ENCODE data around the gene SYNPO2L. TPM values are rescaled to one million over a fixed set of nuclear protein-coding genes. Genes with fewer than 3 reads are reported as not detected.
A peak's percentile ranks its signal among the peaks of the same experiment; 100 is the strongest.
"Not testable (repeated sequence)": the region's sequence is repeated elsewhere in the genome, so short reads cannot be mapped to it uniquely, and the experiment has no call there.

Gene SYNPO2L
- total RNA-seq, 1 donor from 2014 or later, result 0.05 TPM

DNA sequence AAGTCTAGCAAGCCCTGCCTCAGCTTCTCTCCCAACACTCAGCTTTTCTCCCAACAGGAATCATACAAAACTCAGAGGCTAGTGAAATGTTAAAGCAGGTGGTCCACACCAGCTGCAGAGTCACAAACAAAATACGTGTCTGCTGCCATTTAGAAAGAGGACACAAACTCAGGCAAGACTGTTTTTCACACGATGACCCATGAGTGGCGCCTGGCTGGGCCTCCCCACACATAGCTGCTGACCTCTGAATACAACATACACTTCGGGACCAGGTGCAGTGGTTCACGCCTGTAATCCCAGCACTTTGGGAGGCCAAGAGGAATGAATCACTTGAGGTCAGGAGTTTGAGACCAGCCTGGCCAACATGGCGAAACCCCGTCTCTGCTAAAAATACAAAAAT, 6.9 kb upstream of the SYNPO2L start:
- H3K4me3 Mint-ChIP-seq; H3K4me1 Mint-ChIP-seq; intact Hi-C loops (cut with micrococcal nuclease); DNase-seq; H3K9me3 Mint-ChIP-seq; H3K27ac Mint-ChIP-seq; H3K27me3 Mint-ChIP-seq; H3K36me3 Mint-ChIP-seq (ENCODE audit: low read depth): not testable (repeated sequence)

- peaks cover 7% of the 10 kb centered on the region for H3K4me1 Mint-ChIP-seq
- no peak overlapping the region for H3K27ac Mint-ChIP-seq
- DNase-seq, result no peak
- H3K4me3 Mint-ChIP-seq, result no peak overlapping the region
- intact Hi-C loops (cut with micrococcal nuclease), result no loop called here
- no peaks in the 10 kb centered on the region for H3K36me3 Mint-ChIP-seq (ENCODE audit: low read depth)
- H3K27me3 Mint-ChIP-seq, result peaks cover 3% of the 10 kb centered on the region
- no peaks in the 10 kb centered on the region for H3K9me3 Mint-ChIP-seq
Measured at GRCh38 chr10:73655257-73655989, 406 bp downstream of the SYNPO2L start.

DNA sequence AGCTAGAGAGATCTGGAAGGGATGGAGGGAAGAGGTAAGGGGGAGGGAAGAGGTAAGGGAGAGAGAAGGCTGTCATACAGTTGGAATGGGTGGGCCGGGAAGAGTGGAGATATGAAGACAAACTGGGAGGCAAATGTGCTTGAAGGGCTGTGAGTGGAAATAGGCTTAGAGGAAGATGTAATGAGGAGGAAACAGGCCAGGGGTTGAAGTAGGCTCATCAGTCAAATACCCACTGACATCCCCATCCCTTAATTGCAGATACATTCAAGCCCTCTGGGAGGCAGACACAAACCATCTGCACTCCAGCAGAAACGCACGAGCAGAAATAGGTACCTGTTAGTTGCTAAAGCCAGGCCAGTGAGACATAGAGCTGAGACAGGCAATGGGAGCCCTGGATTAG, 2.1 kb downstream of the SYNPO2L start:
- H3K4me1 Mint-ChIP-seq, result peaks cover 7% of the 10 kb centered on the region
- DNase-seq, result no peak
- H3K4me3 Mint-ChIP-seq, result no peak overlapping the region
- no peak overlapping the region for H3K27ac Mint-ChIP-seq
- H3K9me3 Mint-ChIP-seq, result no peaks in the 10 kb centered on the region
- intact Hi-C loops (cut with micrococcal nuclease), result no loop called here
- peaks cover 3% of the 10 kb centered on the region for H3K27me3 Mint-ChIP-seq
- no peaks in the 10 kb centered on the region for H3K36me3 Mint-ChIP-seq (ENCODE audit: low read depth)

DNA sequence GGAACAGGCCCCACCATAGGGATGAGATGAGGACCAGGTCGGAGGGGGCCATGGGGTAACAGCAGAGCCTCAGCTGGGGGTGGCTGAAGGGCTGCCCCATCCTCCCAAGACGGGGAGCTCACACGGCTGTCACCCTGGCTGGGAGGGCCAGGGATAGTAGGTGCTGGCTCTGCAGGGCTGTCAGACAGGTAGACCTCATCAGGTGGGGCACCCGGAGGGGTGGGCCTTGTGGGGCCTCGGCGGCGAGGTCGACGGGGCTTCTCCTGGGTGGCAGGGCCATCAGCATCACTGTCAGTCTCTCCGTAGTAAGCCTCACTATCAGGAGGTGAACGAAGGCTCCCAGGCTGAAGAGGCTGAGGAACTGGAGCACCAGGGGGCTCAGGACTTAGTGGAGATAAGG, 2.6 kb downstream of the SYNPO2L start:
- no peak overlapping the region for H3K4me3 Mint-ChIP-seq
- H3K27me3 Mint-ChIP-seq, result peaks cover 3% of the 10 kb centered on the region
- H3K9me3 Mint-ChIP-seq, result no peaks in the 10 kb centered on the region
- H3K27ac Mint-ChIP-seq, result no peak overlapping the region
- no peak for DNase-seq
- no peaks in the 10 kb centered on the region for H3K36me3 Mint-ChIP-seq (ENCODE audit: low read depth)
- H3K4me1 Mint-ChIP-seq, result peaks cover 7% of the 10 kb centered on the region
- intact Hi-C loops (cut with micrococcal nuclease), result no loop called here

DNA sequence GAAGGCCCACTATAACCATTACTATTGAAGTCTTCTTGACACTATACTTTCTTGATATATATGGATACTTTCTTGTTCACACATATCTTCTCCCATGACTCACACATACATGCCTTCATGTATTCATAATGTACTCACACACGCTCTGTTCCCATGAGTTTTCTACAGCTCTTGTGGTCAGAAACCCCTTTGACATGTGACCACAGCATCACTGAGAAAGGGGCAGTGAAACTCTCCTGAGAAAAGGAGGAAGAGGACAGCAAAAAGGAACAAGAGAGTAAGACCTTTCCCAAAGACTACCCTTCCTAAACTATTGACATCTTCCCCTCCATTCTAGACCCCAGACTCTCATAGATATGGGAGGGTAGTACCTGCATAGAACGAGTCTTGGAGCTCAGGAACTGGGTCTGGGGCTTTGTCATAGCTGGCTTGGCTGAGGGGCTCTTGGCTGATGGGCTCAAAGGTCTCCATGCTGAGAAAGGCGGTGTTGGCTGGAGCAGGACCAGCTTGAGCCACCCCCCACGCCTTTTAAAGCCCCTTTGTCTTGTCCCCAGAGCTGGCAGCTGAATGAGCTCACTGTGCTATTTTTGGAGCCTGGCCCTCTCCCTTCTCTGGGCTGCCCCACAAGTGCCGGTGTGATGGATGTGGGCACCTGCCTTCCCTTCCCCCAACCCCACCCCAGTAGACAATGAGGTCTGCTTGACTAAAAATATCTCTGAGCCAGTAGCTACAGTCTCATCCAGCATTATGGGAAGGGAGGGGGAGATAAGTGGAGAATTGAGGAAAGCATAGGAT, 5.1 kb downstream of the SYNPO2L start:
- H3K36me3 Mint-ChIP-seq (ENCODE audit: low read depth), result no peaks in the 10 kb centered on the region
- peaks cover 6% of the 10 kb centered on the region for H3K4me1 Mint-ChIP-seq
- intact Hi-C loops (cut with micrococcal nuclease), result no loop called here
- no peak overlapping the region for H3K27ac Mint-ChIP-seq
- no peak for DNase-seq
- no peaks in the 10 kb centered on the region for H3K9me3 Mint-ChIP-seq
- peaks cover 3% of the 10 kb centered on the region for H3K27me3 Mint-ChIP-seq
- no peak overlapping the region for H3K4me3 Mint-ChIP-seq

DNA sequence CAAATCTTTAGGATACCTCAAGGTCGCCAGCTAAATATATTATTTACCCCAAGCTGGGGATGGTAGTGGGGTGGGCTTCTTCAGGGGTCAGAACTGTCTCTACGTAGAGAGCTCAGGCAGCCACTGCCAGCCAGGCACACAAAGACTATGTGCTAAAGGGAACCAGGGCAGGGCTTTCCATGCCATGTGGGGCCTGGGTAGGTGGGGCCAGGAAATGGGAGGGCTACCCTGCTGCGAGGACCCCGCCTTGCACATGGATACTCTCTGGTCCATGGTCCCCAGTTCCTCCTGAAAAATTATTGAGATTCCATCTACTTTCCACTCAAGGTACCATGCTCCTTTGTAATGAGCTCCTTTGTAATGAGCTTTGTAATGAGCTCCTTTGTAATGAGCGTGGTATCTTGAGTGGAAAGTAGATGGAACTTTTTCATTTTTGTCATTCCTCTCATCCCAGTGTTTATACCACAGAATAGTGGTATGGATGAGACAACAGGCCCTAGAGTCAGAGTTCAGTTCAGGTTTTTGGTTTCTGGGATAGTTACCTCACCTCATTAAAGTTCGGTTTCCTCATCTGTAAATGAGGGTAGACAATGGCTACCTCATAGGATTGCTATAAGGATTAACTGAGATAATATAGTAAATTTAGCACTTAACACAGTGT, 5.8 kb downstream of the SYNPO2L start:
- no peak for DNase-seq
- Mint-ChIP-seq H3K27ac (no peak overlapping the region), H3K4me1 (peaks cover 7% of the 10 kb centered on the region), H3K27me3 (peaks cover 5% of the 10 kb centered on the region), H3K4me3 (no peak overlapping the region), H3K9me3 (no peaks in the 10 kb centered on the region), H3K36me3 (ENCODE audit: low read depth) (no peaks in the 10 kb centered on the region)
- intact Hi-C loops (cut with micrococcal nuclease), result no loop called here

DNA sequence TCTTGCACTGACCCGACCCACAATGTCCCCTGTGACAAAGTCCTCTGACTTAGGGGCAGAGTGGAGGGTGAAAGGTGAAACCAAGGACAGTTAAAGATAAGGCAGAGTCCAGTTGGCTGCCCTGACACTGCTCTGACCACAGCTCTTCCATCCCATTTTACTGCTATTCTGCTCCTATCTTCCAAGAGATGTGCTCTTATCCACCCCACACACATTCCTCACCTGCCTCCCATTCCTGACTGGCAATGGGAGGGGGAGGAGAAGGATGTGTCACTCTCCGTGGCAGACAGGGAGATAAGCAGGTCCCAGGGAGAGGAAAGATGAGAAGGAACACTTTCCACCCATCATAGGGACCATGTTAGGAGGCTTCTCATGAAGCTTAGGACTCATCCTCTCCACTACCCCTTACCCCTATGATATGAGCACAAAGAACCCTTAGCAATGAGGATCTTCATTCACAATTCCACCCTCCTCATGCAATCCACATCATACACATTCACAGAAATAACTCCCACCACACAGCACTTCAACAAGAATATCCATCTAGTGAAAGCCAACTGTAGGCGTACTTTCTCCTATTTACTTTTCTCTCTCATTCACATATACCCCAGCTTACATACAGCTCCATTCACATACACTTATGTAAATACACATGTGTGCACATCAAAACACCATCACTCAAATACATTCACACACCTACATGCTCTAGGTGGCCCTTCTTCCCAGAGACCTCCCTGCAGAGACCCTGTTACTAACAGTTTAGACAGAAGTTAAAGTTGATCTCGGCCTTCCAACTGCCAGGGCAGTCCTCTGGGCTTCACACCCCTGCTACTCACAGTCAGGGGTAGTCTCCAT, 6.6 kb downstream of the SYNPO2L start:
- no peak for DNase-seq
- H3K27ac Mint-ChIP-seq, result no peak overlapping the region
- peaks cover 13% of the 10 kb centered on the region for H3K4me1 Mint-ChIP-seq
- H3K27me3 Mint-ChIP-seq, result peaks cover 7% of the 10 kb centered on the region
- no peaks in the 10 kb centered on the region for H3K9me3 Mint-ChIP-seq
- H3K4me3 Mint-ChIP-seq, result no peak overlapping the region
- intact Hi-C loops (cut with micrococcal nuclease), result no loop called here
- H3K36me3 Mint-ChIP-seq (ENCODE audit: low read depth), result no peaks in the 10 kb centered on the region

DNA sequence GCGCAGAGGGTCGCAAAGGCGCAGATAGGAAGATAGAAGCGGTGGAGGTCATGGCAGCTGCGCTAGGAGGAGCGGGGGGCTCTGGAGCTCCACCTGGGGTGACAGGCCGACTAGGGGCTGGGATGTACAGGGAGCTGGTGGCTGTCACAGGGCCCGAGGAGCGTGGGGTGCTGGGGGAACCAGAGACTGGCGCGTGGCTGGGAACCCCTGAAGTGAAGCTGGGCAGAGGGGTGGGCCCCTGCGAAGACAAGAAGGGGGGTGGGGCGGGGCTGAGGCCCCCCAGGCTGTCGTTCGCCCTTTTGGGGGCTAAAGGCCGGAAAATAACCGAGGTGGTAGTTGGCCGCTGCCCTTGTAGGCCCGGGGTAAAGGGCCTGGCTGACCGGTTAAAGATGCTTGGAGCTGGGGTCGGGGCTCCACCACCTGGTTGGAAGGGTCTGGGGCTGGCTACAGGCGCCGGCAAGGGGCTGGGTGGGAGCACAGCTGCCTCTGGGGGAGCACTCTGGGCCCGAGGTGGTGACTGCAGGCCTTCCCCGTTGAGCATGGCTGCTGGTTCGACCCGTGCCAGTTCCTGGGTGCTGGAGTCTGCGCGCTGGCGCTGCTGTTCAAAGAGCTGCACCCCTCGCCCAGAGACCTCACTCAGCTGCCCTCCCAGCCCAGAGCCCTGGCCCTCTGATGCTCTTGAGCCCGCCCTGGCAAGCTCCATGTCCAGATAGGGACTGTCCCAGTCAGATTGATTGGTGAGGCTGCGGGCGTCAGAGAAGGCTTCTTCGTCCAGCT, 7.8 kb downstream of the SYNPO2L start:
- Mint-ChIP-seq H3K36me3 (ENCODE audit: low read depth) (no peaks in the 10 kb centered on the region), H3K9me3 (no peaks in the 10 kb centered on the region), H3K27me3 (peaks cover 7% of the 10 kb centered on the region), H3K4me1 (peaks cover 21% of the 10 kb centered on the region), H3K27ac (no peak overlapping the region), H3K4me3 (peak overlapping the region; percentile 68)
- intact Hi-C loops (cut with micrococcal nuclease), result no loop called here
- no peak for DNase-seq

DNA sequence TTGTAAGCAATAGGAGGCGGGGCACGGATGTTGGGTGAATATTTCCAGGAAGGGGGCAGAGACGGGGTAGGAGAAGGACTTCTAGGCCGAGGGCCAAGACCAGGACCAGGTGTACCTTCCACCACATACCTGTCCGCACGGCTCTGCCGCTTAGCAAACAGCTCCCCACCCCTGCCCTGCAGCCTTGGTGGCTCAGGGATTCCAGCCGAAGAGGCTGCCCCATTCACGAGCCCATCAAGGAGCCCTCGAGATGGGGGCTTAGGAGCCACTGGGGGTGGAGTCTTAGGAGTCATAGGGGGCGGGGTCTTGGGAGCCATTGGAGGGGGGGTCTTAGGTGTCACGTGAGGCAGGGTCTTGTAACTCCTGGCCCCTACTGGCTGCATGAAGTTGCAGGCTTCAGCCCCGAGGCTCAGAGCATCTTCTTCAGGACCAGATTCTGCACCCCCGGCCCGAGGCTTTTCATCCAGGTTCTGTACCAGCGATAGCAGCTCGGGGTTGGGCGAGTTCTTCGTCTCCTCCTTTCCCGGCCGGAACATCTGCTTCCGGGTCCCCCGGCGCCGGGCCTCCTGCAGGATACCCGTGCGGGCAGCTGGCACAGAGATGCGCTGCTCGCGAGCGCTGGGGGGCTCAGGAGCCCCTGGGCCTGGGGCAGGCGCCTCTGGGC, 8.5 kb downstream of the SYNPO2L start:
- H3K4me3 Mint-ChIP-seq, result peak overlapping the region; percentile 68
- H3K27me3 Mint-ChIP-seq, result peaks cover 7% of the 10 kb centered on the region
- intact Hi-C loops (cut with micrococcal nuclease), result no loop called here
- H3K36me3 Mint-ChIP-seq (ENCODE audit: low read depth), result no peaks in the 10 kb centered on the region
- H3K9me3 Mint-ChIP-seq, result no peaks in the 10 kb centered on the region
- no peak overlapping the region for H3K27ac Mint-ChIP-seq
- peak; percentile 77 for DNase-seq
- H3K4me1 Mint-ChIP-seq, result peaks cover 21% of the 10 kb centered on the region

DNA sequence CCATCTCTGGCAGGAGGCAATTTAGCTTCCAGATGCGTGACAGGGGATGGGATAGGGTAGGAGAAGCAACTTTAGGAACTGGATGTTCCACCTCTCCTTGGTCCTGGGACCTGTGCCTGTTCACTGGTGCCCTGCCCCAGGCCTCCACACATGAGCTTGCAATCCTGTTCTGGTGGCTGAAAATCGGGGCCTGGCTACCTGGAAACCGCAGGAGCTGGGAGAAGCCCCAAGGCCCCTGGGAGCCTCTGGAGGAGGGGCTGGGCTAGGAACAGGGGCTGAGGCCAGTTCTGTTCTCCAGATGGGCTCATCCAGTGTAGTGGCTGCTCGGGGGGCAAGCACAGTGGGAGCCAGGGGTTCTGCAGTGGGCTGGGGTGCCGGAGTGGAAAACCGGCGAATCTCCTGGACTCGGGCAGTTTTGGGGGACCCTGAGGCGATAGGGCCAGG, 9.2 kb downstream of the SYNPO2L start:
- no peak overlapping the region for H3K4me3 Mint-ChIP-seq
- H3K27me3 Mint-ChIP-seq, result peaks cover 7% of the 10 kb centered on the region
- H3K27ac Mint-ChIP-seq, result no peak overlapping the region
- H3K4me1 Mint-ChIP-seq, result peaks cover 21% of the 10 kb centered on the region
- no peaks in the 10 kb centered on the region for H3K36me3 Mint-ChIP-seq (ENCODE audit: low read depth)
- intact Hi-C loops (cut with micrococcal nuclease), result no loop called here
- H3K9me3 Mint-ChIP-seq, result no peaks in the 10 kb centered on the region
- no peak for DNase-seq

- Mint-ChIP-seq H3K9me3 (no peaks in the 10 kb centered on the region), H3K4me3 (no peak overlapping the region), H3K4me1 (peaks cover 18% of the 10 kb centered on the region), H3K36me3 (ENCODE audit: low read depth) (no peaks in the 10 kb centered on the region), H3K27ac (no peak overlapping the region), H3K27me3 (peaks cover 7% of the 10 kb centered on the region)
- intact Hi-C loops (cut with micrococcal nuclease), result no loop called here
- no peak for DNase-seq
Measured at GRCh38 chr10:73645251-73645650, 10.6 kb downstream of the SYNPO2L start.

DNA sequence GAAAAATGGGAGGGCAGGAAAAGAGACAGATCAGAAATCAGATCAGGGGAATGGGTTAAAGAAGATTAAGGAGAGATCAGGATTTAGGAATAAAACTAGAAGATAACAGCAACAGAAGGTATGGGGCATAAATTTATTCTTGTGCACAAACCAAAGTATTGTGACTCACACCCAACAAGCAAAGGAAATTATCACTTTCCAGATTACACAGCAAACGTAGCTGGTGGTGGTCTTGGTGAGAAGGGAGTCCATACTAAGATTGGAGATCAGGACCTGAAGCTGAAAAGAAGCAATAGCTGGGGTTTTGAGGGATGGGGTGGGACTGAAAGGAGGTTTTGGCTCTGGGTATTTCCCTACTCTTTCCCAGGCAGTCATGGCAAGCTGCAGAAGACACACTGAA, 11.1 kb downstream of the SYNPO2L start:
- no peak overlapping the region for H3K4me3 Mint-ChIP-seq
- intact Hi-C loops (cut with micrococcal nuclease), result loop anchor here (1.0 to 5.0 kb wide), 2 partner anchors 115 to 382 kb away; no protein-coding TSS in a partner anchor
- no peak for DNase-seq

More for the DNA sequence above, 11.1 kb downstream of the SYNPO2L start:
- Mint-ChIP-seq H3K27me3 (peaks cover 7% of the 10 kb centered on the region), H3K9me3 (no peaks in the 10 kb centered on the region), H3K4me1 (peaks cover 18% of the 10 kb centered on the region), H3K27ac (peak overlapping the region; percentile 6), H3K36me3 (ENCODE audit: low read depth) (no peaks in the 10 kb centered on the region)
